BLaER1 treated with 17β-estradiol and CSF1 and Interleukin-3, amounts not matched to agents 10 nM and 100 nM (cell line): ENCODE measurements around the gene DGKH.
A peak's percentile ranks its signal among the peaks of the same experiment; 100 is the strongest.

ENCODE experiments used
- H3K27ac ChIP-seq, 11 experiments: shearing (Covaris generic); formaldehyde crosslinking; 2 replicates each; pipeline ENCODE4 v1.8.1; 2022
- H3K27me3 ChIP-seq, 11 experiments: shearing (Covaris generic); formaldehyde crosslinking; 2 replicates each; pipeline ENCODE4 v1.8.1; 2022
- H3K36me3 ChIP-seq, 11 experiments: shearing (Covaris generic); formaldehyde crosslinking; 2 replicates each; pipeline ENCODE4 v1.8.1; 2022
- H3K4me1 ChIP-seq, 10 experiments: shearing (Covaris generic); formaldehyde crosslinking; 2 replicates each; pipeline ENCODE4 v1.8.1; 2022
- H3K4me2 ChIP-seq, 11 experiments: shearing (Covaris generic); formaldehyde crosslinking; 2 replicates each; pipeline ENCODE4 v1.8.1; 2022
- H3K4me3 ChIP-seq, 10 experiments: shearing (Covaris generic); formaldehyde crosslinking; 2 replicates each; pipeline ENCODE4 v1.8.1; 2022
- H3K9ac ChIP-seq, 11 experiments: shearing (Covaris generic); formaldehyde crosslinking; 2 replicates each; pipeline ENCODE4 v1.8.1; 2022
- H3K9me3 ChIP-seq, 11 experiments: shearing (Covaris generic); formaldehyde crosslinking; replicated peaks in 1 of 11; 2 replicates each; pipeline ENCODE4 v1.8.1; 2022
- H4K20me1 ChIP-seq, 11 experiments: shearing (Covaris generic); formaldehyde crosslinking; 2 replicates each; pipeline ENCODE4 v1.8.1; 2022
- Cebpa-rat ChIP-seq, 11 experiments: shearing (Covaris generic); IDR thresholded peaks; 2 replicates each; pipeline ENCODE4 v1.8.1; 2022

DGKH gene

DNA sequence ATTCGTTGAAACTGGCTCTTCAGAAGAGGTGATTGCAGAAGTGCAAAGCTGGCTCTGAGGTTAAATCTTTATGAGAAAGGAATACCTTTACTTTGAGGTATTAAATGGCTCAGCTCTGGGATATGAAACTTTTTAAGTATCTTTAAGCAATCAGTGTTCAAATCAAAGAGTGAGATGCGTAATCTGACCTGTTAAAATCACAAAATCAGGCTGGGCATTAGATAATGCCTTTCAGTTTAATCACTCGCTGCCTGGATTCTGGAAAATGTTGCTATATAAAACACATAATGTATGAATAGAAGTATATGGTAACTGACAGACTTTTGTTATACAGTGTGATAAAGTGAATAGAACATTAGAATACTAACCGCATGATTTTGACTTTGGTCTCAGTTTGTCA lies 2.0 kb upstream of the DGKH start:
- no peak for TF ChIP-seq Cebpa-rat (IDR thresholded peaks at IDR 0.05)
- H3K4me2 ChIP-seq: peak overlapping the region in 8 of 11 experiments; percentile 85 to 98 (median 94); a peak in 10 of 22 replicates
- no peaks in the 10 kb centered on the region for H3K9me3 ChIP-seq
- no peak overlapping the region for H3K27ac ChIP-seq
- H3K9ac ChIP-seq: no peak overlapping the region
- H3K4me3 ChIP-seq: no peak overlapping the region
- H3K4me1 ChIP-seq: peaks cover 19 to 50% (median 29%) of the 10 kb centered on the region in 10 experiments; a peak in 19 of 20 replicates
- H3K36me3 ChIP-seq: peaks cover 0 to 18% (median 7%) of the 10 kb centered on the region in 11 experiments; a peak in 8 of 22 replicates
- peaks cover 4 to 40% (median 35%) of the 10 kb centered on the region in 11 experiments; a peak in 21 of 22 replicates for H3K27me3 ChIP-seq
- peaks cover 0 to 98% (median 96%) of the 10 kb centered on the region in 11 experiments; a peak in 19 of 22 replicates for H4K20me1 ChIP-seq

- peaks cover 11 to 37% (median 27%) of the 10 kb centered on the region in 10 experiments for H3K4me1 ChIP-seq
- H3K36me3 ChIP-seq: peaks cover 0 to 31% (median 12%) of the 10 kb centered on the region in 11 experiments; a peak in 10 of 22 replicates
- H3K4me2 ChIP-seq: peak overlapping the region; percentile 78 to 98 (median 93)
- H3K4me3 ChIP-seq: peak overlapping the region; percentile 77 to 99 (median 94)
- H4K20me1 ChIP-seq: peaks cover 0 to 98% (median 84%) of the 10 kb centered on the region in 11 experiments; a peak in 19 of 22 replicates
- TF ChIP-seq Cebpa-rat (IDR thresholded peaks at IDR 0.05): no peak
- H3K27ac ChIP-seq: peak overlapping the region in 10 of 11 experiments; percentile 65 to 84 (median 76); a peak in 21 of 22 replicates
- peak overlapping the region; percentile 79 to 92 (median 81) for H3K9ac ChIP-seq
- H3K9me3 ChIP-seq: no peaks in the 10 kb centered on the region
- peaks cover 4 to 40% (median 35%) of the 10 kb centered on the region in 11 experiments; a peak in 21 of 22 replicates for H3K27me3 ChIP-seq
Measured at GRCh38 chr13:42047561-42048341, 697 bp upstream of the DGKH start.

DNA sequence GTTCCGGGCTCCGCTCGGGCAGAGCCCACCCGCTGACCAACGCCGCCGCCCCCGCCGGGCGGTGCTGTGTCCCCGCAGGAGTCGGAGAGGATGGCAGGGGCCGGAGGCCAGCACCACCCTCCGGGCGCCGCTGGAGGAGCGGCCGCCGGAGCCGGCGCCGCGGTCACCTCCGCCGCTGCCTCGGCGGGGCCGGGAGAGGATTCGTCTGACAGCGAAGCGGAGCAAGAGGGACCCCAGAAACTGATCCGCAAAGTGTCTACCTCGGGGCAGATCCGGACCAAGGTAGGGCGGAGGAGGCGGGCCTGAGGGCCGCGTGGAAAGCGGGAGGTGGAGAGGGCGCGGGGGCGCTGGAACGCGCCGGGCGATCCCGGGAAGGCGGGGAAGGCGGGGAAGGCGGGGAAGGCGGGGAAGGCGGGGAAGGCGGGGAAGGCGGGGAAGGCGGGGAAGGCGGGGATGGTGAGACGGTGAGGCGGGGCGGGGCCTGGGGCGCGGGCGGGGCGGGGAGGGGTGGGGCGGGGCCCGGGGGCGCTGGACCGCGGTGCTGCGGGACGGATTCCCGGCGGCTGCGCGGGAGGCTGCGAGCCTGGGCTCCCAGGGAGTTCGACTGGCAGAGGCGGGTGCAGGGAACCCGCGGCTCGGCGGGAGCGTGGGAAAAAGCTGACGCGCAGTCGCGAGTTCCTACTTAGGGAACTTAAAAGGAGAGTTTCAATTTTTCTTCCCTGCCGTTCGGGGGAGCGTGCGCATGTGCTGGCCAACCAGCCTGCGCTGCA lies 421 bp downstream of the DGKH start:
- H3K4me3 ChIP-seq: peak overlapping the region; percentile 77 to 99 (median 94)
- peak overlapping the region; percentile 79 to 92 (median 81) for H3K9ac ChIP-seq
- peak overlapping the region in 10 of 11 experiments; percentile 65 to 84 (median 76); a peak in 21 of 22 replicates for H3K27ac ChIP-seq
- H3K4me1 ChIP-seq: peaks cover 10 to 32% (median 22%) of the 10 kb centered on the region in 10 experiments
- peaks cover 4 to 40% (median 35%) of the 10 kb centered on the region in 11 experiments; a peak in 21 of 22 replicates for H3K27me3 ChIP-seq
- peak overlapping the region; percentile 93 to 100 (median 97) for H3K4me2 ChIP-seq
- no peak for TF ChIP-seq Cebpa-rat (IDR thresholded peaks at IDR 0.05)
- no peaks in the 10 kb centered on the region for H3K9me3 ChIP-seq
- H4K20me1 ChIP-seq: peaks cover 0 to 92% (median 73%) of the 10 kb centered on the region in 11 experiments; a peak in 19 of 22 replicates
- H3K36me3 ChIP-seq: peaks cover 0 to 26% (median 10%) of the 10 kb centered on the region in 11 experiments; a peak in 9 of 22 replicates

DNA sequence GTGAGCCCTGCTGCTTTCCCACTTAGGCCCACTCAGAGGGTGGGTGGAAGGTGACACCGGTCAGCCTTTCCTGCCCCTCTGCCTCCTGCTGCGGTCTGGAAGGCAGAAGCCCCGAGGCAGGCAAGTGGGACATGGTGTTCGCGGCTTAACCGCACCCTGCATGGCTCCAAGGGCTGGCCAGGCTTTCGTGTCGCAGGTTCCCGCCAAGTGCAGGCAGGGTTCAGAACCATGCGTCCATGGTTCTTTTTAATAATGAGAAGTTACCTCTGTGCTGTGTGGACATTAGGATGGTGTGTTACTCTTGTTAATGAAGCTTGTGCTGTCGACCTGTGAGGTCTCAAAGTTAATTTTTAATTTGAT lies 986 bp downstream of the DGKH start:
- Histone ChIP-seq H3K36me3 (peaks cover 0 to 24% (median 7%) of the 10 kb centered on the region in 11 experiments; a peak in 7 of 22 replicates), H4K20me1 (peaks cover 0 to 92% (median 67%) of the 10 kb centered on the region in 11 experiments; a peak in 18 of 22 replicates), H3K9ac (peak overlapping the region; percentile 48 to 86 (median 71); a peak in 20 of 22 replicates), H3K27me3 (peaks cover 4 to 40% (median 35%) of the 10 kb centered on the region in 11 experiments; a peak in 21 of 22 replicates), H3K27ac (peak overlapping the region in 8 of 11 experiments; percentile 9 to 50 (median 40); a peak in 12 of 22 replicates), H3K4me3 (peak overlapping the region; percentile 77 to 99 (median 94)), H3K9me3 (no peaks in the 10 kb centered on the region), H3K4me2 (peak overlapping the region; percentile 91 to 100 (median 97)), H3K4me1 (peaks cover 10 to 32% (median 22%) of the 10 kb centered on the region in 10 experiments)
- no peak for TF ChIP-seq Cebpa-rat (IDR thresholded peaks at IDR 0.05)

- Histone ChIP-seq H3K9me3 (peaks cover 0 to 8% (median 6%) of the 10 kb centered on the region in 11 experiments; a peak in 15 of 22 replicates), H3K4me2 (no peak overlapping the region), H3K4me1 (peaks cover 0 to 27% (median 1%) of the 10 kb centered on the region in 10 experiments; a peak in 7 of 20 replicates), H3K27ac (no peak overlapping the region), H3K27me3 (no peaks in the 10 kb centered on the region), H3K36me3 (peaks cover 13 to 48% (median 30%) of the 10 kb centered on the region in 11 experiments), H4K20me1 (peaks cover 0 to 76% (median 32%) of the 10 kb centered on the region in 11 experiments; a peak in 17 of 22 replicates), H3K4me3 (no peak overlapping the region), H3K9ac (no peak overlapping the region)
- no peak for TF ChIP-seq Cebpa-rat (IDR thresholded peaks at IDR 0.05)
Measured at GRCh38 chr13:42054798-42055499, 6.5 kb downstream of the DGKH start.

- TF ChIP-seq Cebpa-rat (IDR thresholded peaks at IDR 0.05): no peak
- Histone ChIP-seq H3K4me1 (peaks cover 0 to 27% (median 0%) of the 10 kb centered on the region in 10 experiments; a peak in 5 of 20 replicates), H3K4me3 (no peak overlapping the region), H3K27ac (no peak overlapping the region), H3K9me3 (peaks cover 0 to 11% (median 7%) of the 10 kb centered on the region in 11 experiments; a peak in 15 of 22 replicates), H3K9ac (peak overlapping the region in 1 of 11 experiments; percentile 32; a peak in 2 of 22 replicates), H4K20me1 (peaks cover 0 to 70% (median 25%) of the 10 kb centered on the region in 11 experiments; a peak in 13 of 22 replicates), H3K27me3 (no peaks in the 10 kb centered on the region), H3K4me2 (peak overlapping the region in 2 of 11 experiments; percentile 5 to 28; a peak in 2 of 22 replicates), H3K36me3 (peaks cover 17 to 55% (median 36%) of the 10 kb centered on the region in 11 experiments)
Measured at GRCh38 chr13:42055500-42056085, 7.1 kb downstream of the DGKH start.

GRCh38 chr13:42056146-42056545 lies 7.7 kb downstream of the DGKH start:
- H3K4me1 ChIP-seq: peaks cover 0 to 27% (median 0%) of the 10 kb centered on the region in 10 experiments; a peak in 5 of 20 replicates
- H3K9me3 ChIP-seq: peaks cover 0 to 12% (median 7%) of the 10 kb centered on the region in 11 experiments; a peak in 15 of 22 replicates
- no peak overlapping the region for H3K27ac ChIP-seq
- H3K9ac ChIP-seq: no peak overlapping the region
- no peaks in the 10 kb centered on the region for H3K27me3 ChIP-seq
- TF ChIP-seq Cebpa-rat (IDR thresholded peaks at IDR 0.05): no peak
- H3K4me3 ChIP-seq: no peak overlapping the region
- H3K4me2 ChIP-seq: peak overlapping the region in 2 of 11 experiments; percentile 5 to 28; a peak in 2 of 22 replicates
- H3K36me3 ChIP-seq: peaks cover 22 to 55% (median 41%) of the 10 kb centered on the region in 11 experiments
- peaks cover 0 to 69% (median 20%) of the 10 kb centered on the region in 11 experiments; a peak in 12 of 22 replicates for H4K20me1 ChIP-seq
